Right forelimb (tissue), 1 donor: ENCODE measurements around the gene ELF1.
"Not testable (repeated sequence)": the region's sequence is repeated elsewhere in the genome, so short reads cannot be mapped to it uniquely, and the experiment has no call there.

Experiments
- DNase-seq: peaks from one replicate; pipeline ENCODE4 v3.0.0-alpha.2; 2018

Gene ELF1

GRCh38 chr13:41019011-41019487 is at the start of gene ELF1:
Gene ELF1 (minus strand): TSS chr13:41019316. CDS start chr13:40982054, 37,262 bp downstream.
- DNase-seq, result no peak

GRCh38 chr13:41065078-41065477 is 46.0 kb upstream of the ELF1 start:
- DNase-seq, result no peak

- DNase-seq, result no peak
These were observed 45.4 kb upstream of the ELF1 start for GRCh38 chr13:41064493-41064892.

GRCh38 chr13:41061914-41062837 is 43.1 kb upstream of the ELF1 start:
- no peak for DNase-seq

- DNase-seq, result peak; percentile 99
These were observed 42.2 kb upstream of the ELF1 start, which contains the start of gene WBP4 for GRCh38 chr13:41061075-41061913. Gene WBP4 (plus strand): TSS chr13:41061509. CDS start chr13:41061674, 165 bp downstream.

- DNase-seq, result peak; percentile 95
These were observed 41.6 kb upstream of the ELF1 start for GRCh38 chr13:41060724-41061074.

- peak; percentile 92 for DNase-seq
These were observed 41.1 kb upstream of the ELF1 start for GRCh38 chr13:41060082-41060723.

- DNase-seq, result no peak
These were observed 40.5 kb upstream of the ELF1 start for GRCh38 chr13:41059456-41060081.

GRCh38 chr13:41058295-41059070 is 39.4 kb upstream of the ELF1 start:
- no peak for DNase-seq

GRCh38 chr13:41056826-41057711 is 38.0 kb upstream of the ELF1 start:
- DNase-seq, result no peak

GRCh38 chr13:41056194-41056593 is 37.1 kb upstream of the ELF1 start:
- DNase-seq, result no peak

GRCh38 chr13:41054919-41055619 is 36.0 kb upstream of the ELF1 start:
- DNase-seq, result no peak

GRCh38 chr13:41054212-41054877 is 35.2 kb upstream of the ELF1 start:
- DNase-seq, result no peak

- DNase-seq, result no peak
These were observed 34.3 kb upstream of the ELF1 start for GRCh38 chr13:41053384-41053826.

GRCh38 chr13:41052441-41052840 is 33.3 kb upstream of the ELF1 start:
- DNase-seq, result no peak

GRCh38 chr13:41049480-41050440 is 30.6 kb upstream of the ELF1 start:
- DNase-seq, result no peak

GRCh38 chr13:41048640-41049039 is 29.5 kb upstream of the ELF1 start:
- DNase-seq, result no peak

- not testable (repeated sequence) for DNase-seq
These were observed 23.3 kb upstream of the ELF1 start for GRCh38 chr13:41042419-41042818.
